ENCODE measurements around the gene SNX25.
"Not testable (repeated sequence)": the region's sequence is repeated elsewhere in the genome, so short reads cannot be mapped to it uniquely, and the experiment has no call there.

The SNX25 gene

GRCh38 chr4:185352202-185352601, 142.8 kb downstream of the SNX25 start:
- no peak for DNase-seq

GRCh38 chr4:185352741-185353140, 143.3 kb downstream of the SNX25 start:
- no peak for DNase-seq

- no peak for DNase-seq
Observed at GRCh38 chr4:185357211-185357610, 147.8 kb downstream of the SNX25 start.

GRCh38 chr4:185357733-185358440, 148.5 kb downstream of the SNX25 start:
- no peak for DNase-seq

GRCh38 chr4:185358514-185358913, 149.1 kb downstream of the SNX25 start:
- no peak for DNase-seq

- DNase-seq = no peak
Observed at GRCh38 chr4:185358959-185359358, 149.6 kb downstream of the SNX25 start.

GRCh38 chr4:185359767-185360446, 150.5 kb downstream of the SNX25 start:
- DNase-seq = no peak

GRCh38 chr4:185361872-185362271, 152.5 kb downstream of the SNX25 start:
- DNase-seq = no peak

GRCh38 chr4:185362570-185362969, 153.2 kb downstream of the SNX25 start:
- DNase-seq = not testable (repeated sequence)

GRCh38 chr4:185363251-185363650, 153.9 kb downstream of the SNX25 start:
- no peak for DNase-seq

GRCh38 chr4:185364886-185365285, 155.5 kb downstream of the SNX25 start:
- DNase-seq = no peak

- no peak for DNase-seq
Observed at GRCh38 chr4:185369731-185370130, 160.3 kb downstream of the SNX25 start.

GRCh38 chr4:185370268-185370949, 161.0 kb downstream of the SNX25 start:
- DNase-seq = no peak

GRCh38 chr4:185371702-185372101, 162.3 kb downstream of the SNX25 start:
- DNase-seq = no peak

GRCh38 chr4:185374027-185374426, 164.6 kb downstream of the SNX25 start:
- no peak for DNase-seq

- DNase-seq = no peak
Observed at GRCh38 chr4:185374573-185374972, 165.2 kb downstream of the SNX25 start.

GRCh38 chr4:185378264-185378663, 168.9 kb downstream of the SNX25 start:
- DNase-seq = no peak

- DNase-seq = no peak
Observed at GRCh38 chr4:185379326-185380295, 170.2 kb downstream of the SNX25 start.

- DNase-seq = no peak
Observed at GRCh38 chr4:185380320-185380719, 170.9 kb downstream of the SNX25 start.

- DNase-seq = no peak
Observed at GRCh38 chr4:185381288-185382196, 172.1 kb downstream of the SNX25 start.

- no peak for DNase-seq
Observed at GRCh38 chr4:185382754-185383153, 173.4 kb downstream of the SNX25 start.

GRCh38 chr4:185383451-185383850, 174.1 kb downstream of the SNX25 start:
- no peak for DNase-seq

Data from GOT3 (cell line).